Measurements from ENCODE around the gene LCN9. TPM values are rescaled to one million over a fixed set of nuclear protein-coding genes. Genes with fewer than 3 reads are reported as not detected.

LCN9 gene
- not detected in 2 replicates for total RNA-seq

GRCh38 chr9:135662758-135663450 lies at the start of gene LCN9:
TSS of gene LCN9 (plus strand) at chr9:135663309. CDS start at chr9:135663322, 13 bp downstream.

GRCh38 chr9:135639196-135639595 lies 23.9 kb upstream of the LCN9 start, which contains the start of gene GLT6D1:
TSS of gene GLT6D1 (minus strand) at chr9:135639540. CDS start at chr9:135639187, 353 bp downstream.

GRCh38 chr9:135699440-135699839 lies 36.3 kb downstream of the LCN9 start, which contains the start of gene SOHLH1:
TSS of gene SOHLH1 (minus strand) at chr9:135699481. CDS start at chr9:135699467, 14 bp downstream.

GRCh38 chr9:135701959-135702721 lies 39.0 kb downstream of the LCN9 start, which contains the start of gene KCNT1:
TSS of gene KCNT1 (plus strand) at chr9:135702185. CDS start at chr9:135702259, 74 bp downstream.

Other genes with a start within 250 kb of the LCN9 start
- gene PPP1R26, start 183.5 kb upstream of the LCN9 start, total RNA-seq = 6.3 and 6.5 TPM in 2 replicates
- gene MRPS2, start 162.6 kb upstream of the LCN9 start, total RNA-seq = 17.6 and 17.7 TPM in 2 replicates
- gene LCN1, start 141.9 kb upstream of the LCN9 start, total RNA-seq = not detected in 2 replicates
- gene OBP2A, start 117.2 kb upstream of the LCN9 start, total RNA-seq = not detected in 2 replicates
- not detected in 2 replicates for gene PAEP, start 101.6 kb upstream of the LCN9 start, total RNA-seq
- gene GLT6D1, start 23.8 kb upstream of the LCN9 start, total RNA-seq = not detected in 2 replicates
- not detected in 2 replicates for gene SOHLH1, start 36.2 kb downstream of the LCN9 start, total RNA-seq
- gene KCNT1, start 38.9 kb downstream of the LCN9 start, total RNA-seq = not detected in 2 replicates
- gene CAMSAP1, start 244.2 kb downstream of the LCN9 start, total RNA-seq = 16.9 and 18.2 TPM in 2 replicates